CMK (cell line): Measurements from ENCODE around the gene AIPL1.

Experiments
- DNase-seq: peaks from one replicate; pipeline ENCODE4 v3.0.0-alpha.2; 2010; ENCODE audit warnings: low read depth

The AIPL1 gene

GRCh38 chr17:6465206-6466003 is 30.5 kb upstream of the AIPL1 start:
- no peak for DNase-seq

DNA sequence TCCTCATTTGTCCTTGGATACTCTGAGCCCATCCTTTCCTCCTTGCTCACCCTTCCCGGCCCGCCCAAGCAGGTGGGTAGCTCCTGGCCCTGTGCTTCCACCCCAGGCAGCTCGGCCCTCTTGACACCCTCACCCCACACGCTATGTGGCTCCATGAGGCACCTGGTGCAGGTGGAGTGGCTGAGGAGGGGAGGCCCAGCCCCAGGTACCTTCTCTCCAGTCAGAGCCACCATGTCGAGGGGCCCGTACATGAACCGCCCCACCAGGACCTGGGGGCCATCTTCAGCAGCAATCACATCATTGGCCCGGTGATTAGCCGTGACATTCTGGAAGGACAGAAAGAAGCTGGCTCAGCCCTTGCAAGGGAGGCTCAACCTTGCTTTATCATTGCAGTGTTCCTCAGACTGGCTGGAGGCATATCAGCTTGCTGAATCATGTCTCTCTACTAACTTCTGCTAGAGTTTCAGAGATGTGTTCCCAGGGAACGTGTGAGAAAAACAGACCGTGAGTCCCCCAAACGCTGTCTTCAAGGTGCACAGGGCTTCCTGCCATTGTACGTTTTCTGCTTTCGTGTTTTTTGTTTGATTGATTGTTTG is 29.6 kb upstream of the AIPL1 start:
- no peak for DNase-seq

DNA sequence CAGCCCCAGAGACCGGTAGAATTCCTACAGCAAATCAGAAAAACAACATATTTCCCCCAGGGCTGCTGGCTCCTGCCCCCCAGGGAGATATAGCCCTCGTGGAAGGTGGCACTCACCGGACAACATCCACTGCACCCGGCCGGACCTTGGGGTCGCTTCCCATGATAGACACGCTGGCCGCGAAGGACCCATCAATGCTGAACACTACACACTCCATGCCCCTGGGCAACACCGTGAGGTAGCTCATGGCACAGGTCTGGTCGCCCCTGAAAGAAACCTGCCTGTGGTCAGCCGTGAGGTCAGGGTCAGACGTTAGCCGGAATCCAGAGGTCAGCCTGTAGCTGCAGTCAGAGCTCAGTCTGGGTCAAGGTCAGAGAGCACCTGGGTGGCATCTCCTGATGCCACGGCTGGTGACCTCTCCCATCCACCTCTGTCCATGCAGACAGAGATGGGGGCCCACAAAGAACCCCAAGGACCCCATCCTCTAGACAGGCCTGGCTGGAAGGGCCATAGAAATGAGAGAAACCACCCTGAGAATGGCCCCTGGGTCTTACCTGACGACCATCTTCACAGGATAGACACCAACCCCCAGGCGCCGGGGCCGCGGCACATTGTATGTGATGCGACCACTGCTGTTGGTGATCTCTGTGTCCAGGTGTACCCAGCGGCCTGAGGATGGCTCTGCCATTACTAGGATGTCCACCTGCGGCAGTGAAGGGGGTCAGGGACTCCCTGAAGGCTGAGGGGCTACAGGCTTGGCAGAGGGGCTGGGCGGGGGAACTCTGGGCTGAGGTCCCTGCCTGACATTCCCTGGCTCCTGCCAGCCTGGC is 28.9 kb upstream of the AIPL1 start:
- no peak for DNase-seq

- no peak for DNase-seq
These were observed 27.8 kb upstream of the AIPL1 start for GRCh38 chr17:6462692-6463091.

DNA sequence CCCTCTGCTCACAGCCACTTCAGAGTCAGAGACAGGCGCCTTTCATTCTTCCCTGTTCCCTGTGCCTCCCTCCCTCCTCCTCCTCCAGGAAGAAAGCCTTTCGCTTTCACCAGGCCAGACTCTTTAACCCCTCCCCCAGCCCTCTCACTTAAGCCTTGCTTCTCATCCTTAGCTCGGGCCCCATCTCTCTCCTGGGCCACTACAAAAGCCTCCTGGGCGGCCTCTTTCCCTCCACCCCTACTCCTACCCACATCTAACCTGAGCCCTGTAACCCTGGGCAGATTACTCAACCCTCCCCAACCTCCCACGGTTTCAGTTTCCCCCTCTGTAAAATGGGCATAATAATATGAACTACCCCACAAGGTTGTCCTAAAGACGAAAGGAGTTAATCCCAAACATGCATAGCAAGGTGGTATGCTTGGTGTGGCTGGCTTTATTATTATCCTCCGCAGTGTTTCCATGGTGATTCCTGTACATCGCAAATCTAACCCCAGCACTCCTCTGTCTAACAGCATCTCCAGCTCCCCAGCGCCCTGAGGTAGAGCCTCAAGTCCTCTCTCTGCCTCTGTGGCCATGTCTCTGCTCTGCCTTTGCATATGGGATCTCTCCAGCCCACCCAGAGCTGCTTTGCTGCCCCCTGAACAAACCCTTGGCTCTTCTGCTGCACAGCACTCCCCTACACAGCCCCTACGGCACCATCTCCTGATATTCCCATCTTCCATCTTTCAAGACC is 27.0 kb upstream of the AIPL1 start:
- DNase-seq: no peak

GRCh38 chr17:6461246-6461645 is 26.3 kb upstream of the AIPL1 start:
- no peak for DNase-seq

- no peak for DNase-seq
These were observed 25.7 kb upstream of the AIPL1 start for GRCh38 chr17:6460531-6461161.

GRCh38 chr17:6458460-6458950 is 23.6 kb upstream of the AIPL1 start:
- no peak for DNase-seq

DNA sequence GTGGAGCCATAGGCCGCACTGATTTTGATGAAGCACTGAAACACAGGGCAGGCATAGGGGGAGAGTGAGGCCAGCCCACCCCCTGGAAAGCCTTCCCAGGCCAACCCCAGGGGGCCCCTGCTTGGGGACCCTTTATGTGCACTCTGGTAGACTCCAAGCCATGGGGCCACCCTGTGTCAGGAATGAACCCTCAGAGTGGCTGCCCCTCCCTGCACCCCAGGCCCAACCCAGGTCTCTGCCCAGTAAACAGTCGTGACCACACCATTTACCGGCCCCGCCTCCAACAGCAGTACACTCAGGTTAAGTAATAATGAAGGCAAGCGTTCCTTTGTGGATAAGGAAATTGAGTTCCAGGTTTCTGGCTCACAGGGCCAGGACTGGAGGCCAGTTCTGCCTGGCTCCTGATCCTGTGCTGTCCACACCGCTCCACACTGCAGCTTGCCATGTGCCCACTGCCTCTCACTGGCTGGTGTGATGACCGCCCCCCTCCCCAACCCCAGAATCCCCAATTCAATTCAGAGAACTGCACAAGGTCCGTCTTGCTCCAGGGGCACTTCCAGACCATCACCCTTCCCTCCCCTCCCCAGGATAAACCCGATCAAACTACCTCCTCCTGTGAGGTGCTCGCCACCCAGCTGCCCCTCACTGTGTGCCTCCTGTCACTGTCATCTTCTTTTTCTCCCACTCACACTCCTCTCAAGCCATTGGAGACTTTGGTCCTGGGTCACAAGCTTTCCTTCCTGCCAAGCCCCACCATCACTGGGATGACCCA is 23.0 kb upstream of the AIPL1 start:
- no peak for DNase-seq

DNA sequence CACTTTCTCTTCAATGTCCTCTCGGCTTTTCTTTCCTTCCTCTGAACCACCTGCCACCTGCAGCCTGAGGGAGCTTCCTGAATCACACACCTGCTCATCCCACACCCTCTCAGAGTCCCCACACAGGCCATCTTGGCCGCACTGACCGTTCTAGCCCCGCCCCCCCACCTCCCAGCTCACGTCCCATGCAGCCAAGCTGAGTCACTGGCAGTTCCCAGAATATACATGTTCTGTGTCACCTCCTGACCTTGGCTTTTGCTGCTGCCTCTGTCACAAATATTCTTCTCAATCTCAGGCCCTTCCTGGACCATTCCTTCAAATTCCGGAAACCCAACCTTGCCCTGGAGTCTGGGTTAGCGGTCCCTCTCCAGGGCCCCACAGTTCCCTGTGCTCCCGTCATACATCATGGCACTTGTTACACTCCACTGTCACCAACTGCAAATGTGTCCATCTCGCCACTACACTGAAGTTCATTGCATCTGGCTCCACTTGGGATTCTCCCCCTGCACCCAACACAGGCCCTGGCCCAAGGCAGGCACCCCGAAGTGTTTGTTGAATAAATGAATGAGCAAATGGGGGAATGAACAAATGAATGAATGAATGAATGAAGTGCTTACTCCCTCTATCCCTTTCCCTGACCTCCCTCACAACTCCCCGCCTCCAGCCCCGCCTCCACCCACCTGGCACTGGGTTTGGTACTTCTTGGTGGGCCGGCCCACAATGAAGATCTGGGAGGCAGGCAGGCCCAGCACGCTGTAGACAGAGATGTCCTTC is 22.2 kb upstream of the AIPL1 start:
- DNase-seq: no peak

DNA sequence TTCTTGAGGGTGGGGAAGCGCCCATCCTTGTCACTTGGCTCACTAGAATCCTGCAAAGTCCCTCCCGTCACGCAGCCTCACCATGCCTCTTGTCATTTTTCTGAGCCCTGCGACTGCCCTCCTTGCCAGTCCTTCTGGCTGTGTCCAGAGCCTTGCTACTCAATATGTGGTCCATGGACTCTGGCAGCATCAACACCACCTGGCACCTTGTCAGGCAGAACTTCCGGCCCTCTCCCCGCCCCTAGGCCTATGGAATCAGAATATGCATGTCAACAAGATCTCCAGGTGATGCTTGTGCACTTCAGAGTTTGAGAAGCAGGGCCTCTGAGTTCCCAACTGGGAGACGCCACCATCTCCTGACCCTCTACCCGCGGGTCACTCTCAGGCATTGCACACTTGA is 21.4 kb upstream of the AIPL1 start:
- no peak for DNase-seq

GRCh38 chr17:6455321-6455705 is 20.4 kb upstream of the AIPL1 start:
- DNase-seq: no peak

- no peak for DNase-seq
These were observed 19.8 kb upstream of the AIPL1 start for GRCh38 chr17:6454495-6455320.

GRCh38 chr17:6453279-6454024 is 18.5 kb upstream of the AIPL1 start:
- DNase-seq: no peak

DNA sequence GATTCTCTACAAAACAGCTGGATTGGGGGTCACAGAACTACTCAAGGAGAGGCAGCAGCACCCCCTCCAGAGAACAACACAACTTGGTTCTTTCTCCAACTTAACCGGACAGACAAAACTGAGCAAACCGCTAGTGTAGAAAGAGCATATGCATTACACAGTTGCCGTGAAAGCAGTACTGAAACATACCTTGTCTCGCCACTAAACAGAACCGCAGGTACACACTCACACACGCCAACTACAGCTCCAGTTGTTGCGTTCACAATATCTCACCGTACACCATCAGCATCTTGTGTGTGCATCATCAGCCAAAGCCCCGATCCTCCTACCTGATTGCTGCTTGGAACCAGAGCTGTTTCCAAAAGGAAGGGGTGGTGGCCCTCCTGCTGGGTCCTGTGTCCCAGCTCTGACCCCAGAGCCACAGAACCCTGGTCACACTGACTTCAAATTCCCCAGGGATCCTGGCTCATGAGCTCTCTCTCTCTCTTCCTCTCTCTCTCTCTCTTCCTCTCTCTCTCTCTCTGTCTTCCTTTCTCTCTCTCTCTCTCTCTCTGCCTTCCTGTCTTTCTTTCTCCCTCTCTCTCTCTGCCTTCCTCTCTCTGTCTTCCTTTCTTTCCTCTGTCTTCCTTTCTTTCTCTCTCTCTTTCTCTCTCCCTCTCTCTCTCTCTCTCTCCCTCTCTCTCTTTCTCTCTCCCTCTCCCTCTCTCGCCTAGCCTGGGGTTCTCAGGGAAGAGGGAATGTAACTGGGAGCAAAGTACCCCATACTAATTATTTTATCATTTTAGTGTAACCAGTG is 17.7 kb upstream of the AIPL1 start:
- no peak for DNase-seq

DNA sequence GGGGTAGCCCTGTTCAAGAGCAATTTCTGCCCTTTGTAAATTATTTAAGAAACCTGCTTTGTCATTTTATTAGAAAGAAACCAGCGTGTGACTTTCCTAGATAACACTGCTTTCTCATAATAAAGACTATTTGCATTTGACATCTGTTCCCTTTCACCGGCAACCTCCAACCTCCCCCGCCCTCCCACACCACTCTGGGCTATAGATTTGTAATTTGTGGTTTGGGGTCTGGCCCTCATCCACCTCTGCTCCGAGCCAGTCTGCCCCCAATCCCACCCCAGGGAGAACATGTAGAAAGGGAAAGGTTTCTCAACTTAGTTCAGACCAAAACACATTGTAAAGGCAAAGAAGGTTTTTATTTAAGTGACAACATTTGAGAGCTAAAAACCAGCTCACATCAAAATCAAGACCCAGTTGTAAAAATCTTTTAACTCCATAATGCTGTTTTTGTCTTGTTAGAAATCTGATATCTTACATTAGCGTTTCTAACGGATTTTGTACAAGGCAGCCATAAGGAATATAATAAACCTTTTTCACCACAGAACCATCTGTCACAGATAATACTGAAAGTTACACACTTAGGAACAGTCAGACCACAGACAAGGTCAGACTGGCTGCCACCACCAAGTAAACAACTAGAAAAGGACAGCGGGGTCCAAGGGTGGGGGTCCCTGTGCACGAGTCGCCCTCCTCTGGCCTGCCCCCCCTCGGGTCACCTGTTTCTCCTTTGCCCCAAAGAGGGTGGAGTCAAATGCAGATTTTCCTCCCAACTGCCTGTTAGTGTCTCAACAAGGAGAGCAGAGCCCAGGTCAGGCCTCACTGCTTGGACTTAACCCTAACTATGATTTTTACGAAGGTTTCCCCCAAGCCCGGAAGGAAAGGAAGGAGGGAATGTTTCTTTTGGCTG is 16.3 kb upstream of the AIPL1 start:
- no peak for DNase-seq

- no peak for DNase-seq
These were observed 14.4 kb upstream of the AIPL1 start for GRCh38 chr17:6449307-6449706.
